ENCODE measurements around the gene EFR3B.

- TF ChIP-seq, protein P1, sequence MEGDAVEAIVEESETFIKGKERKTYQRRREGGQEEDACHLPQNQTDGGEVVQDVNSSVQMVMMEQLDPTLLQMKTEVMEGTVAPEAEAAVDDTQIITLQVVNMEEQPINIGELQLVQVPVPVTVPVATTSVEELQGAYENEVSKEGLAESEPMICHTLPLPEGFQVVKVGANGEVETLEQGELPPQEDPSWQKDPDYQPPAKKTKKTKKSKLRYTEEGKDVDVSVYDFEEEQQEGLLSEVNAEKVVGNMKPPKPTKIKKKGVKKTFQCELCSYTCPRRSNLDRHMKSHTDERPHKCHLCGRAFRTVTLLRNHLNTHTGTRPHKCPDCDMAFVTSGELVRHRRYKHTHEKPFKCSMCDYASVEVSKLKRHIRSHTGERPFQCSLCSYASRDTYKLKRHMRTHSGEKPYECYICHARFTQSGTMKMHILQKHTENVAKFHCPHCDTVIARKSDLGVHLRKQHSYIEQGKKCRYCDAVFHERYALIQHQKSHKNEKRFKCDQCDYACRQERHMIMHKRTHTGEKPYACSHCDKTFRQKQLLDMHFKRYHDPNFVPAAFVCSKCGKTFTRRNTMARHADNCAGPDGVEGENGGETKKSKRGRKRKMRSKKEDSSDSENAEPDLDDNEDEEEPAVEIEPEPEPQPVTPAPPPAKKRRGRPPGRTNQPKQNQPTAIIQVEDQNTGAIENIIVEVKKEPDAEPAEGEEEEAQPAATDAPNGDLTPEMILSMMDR (IDR thresholded peaks at IDR 0.05; ENCODE audit: insufficient read depth, low read length, poor library complexity, severe bottlenecking): no peak
- TF ChIP-seq EZH2phosphoT487 (conservative IDR thresholded peaks at IDR 0.05; ENCODE audit: low read length): no peak
These were observed 135.3 kb downstream of the EFR3B start for GRCh38 chr2:25177211-25177611.
